ENCODE measurements around the gene NDUFAF5. TPM values are rescaled to one million over a fixed set of nuclear protein-coding genes. Genes with fewer than 3 reads are reported as not detected.

NDUFAF5 gene
- total RNA-seq, 4 donors from 2014 or later: 6.6 to 14.5 (median 10.4) TPM

DNA sequence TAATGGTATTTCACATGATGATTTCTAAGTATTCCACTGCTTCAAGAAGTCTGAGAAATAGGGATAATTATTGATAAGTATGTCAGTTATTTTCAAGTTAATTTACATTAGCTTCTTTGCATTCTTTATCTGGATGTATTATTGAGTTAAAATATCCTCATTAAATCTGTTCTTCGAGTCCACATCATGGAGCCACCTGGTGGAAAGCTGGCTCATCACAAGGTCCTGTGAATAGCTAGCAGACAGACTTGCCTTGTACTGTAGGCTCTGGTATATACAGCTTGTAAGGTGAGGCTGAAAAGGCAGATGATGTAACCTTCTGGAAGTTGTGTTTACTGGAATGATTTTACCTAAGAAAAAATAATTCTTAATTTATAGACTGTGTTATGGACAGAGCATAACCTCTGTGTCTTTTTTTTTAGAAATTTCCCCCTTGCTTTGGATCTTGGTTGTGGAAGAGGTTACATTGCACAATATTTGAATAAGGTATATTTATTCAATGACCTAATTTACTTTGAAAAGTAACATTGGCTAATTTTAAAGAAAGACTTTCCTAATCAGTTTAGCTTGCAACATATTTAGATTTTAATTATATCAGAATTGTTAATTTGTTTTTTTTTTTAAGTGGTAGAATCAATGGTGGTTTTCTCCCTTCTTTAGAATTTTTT lies 3.5 kb downstream of the NDUFAF5 start:
- WGBS, 2 donors: 4 to 5% methylated on average over 1 of the region's 1 CpG
- no peak for TF ChIP-seq POLR2A (IDR thresholded peaks at IDR 0.05)
- TF ChIP-seq, protein P1, sequence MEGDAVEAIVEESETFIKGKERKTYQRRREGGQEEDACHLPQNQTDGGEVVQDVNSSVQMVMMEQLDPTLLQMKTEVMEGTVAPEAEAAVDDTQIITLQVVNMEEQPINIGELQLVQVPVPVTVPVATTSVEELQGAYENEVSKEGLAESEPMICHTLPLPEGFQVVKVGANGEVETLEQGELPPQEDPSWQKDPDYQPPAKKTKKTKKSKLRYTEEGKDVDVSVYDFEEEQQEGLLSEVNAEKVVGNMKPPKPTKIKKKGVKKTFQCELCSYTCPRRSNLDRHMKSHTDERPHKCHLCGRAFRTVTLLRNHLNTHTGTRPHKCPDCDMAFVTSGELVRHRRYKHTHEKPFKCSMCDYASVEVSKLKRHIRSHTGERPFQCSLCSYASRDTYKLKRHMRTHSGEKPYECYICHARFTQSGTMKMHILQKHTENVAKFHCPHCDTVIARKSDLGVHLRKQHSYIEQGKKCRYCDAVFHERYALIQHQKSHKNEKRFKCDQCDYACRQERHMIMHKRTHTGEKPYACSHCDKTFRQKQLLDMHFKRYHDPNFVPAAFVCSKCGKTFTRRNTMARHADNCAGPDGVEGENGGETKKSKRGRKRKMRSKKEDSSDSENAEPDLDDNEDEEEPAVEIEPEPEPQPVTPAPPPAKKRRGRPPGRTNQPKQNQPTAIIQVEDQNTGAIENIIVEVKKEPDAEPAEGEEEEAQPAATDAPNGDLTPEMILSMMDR (IDR thresholded peaks at IDR 0.05): peak in 5 of 6 experiments; percentile 18 to 53 (median 36)
- H3K4me3 ChIP-seq: no peak overlapping the region
- no peaks in the 10 kb centered on the region for H3K27me3 ChIP-seq
- DNase-seq: no peak
- H3K36me3 ChIP-seq: peaks cover 3 to 58% (median 5%) of the 10 kb centered on the region in 3 donors
- peaks cover 13 to 38% (median 20%) of the 10 kb centered on the region in 3 donors for H3K4me1 ChIP-seq
- no peaks in the 10 kb centered on the region for H3K9me3 ChIP-seq
- intact Hi-C loops (cut with DNase I): no loop called here
- no peak overlapping the region for H3K27ac ChIP-seq

DNA sequence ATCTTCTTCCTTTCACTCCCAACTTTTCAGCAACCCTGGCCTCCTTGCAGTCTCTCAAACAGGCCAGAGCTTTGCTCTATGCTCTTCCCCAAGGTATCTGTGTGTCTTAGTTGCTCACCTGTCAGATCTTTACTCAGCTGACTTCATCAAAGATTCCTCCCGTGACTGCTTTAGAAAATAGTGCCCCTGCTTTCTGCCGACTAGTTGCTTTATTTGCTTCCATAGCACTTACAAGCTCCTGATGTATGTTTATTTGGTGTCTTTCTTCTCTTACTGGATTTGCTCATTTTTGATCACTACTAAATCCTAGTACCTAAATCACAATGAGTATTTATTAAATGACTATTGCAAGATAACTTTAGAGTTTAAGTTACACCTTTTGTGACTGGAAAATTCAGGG lies 5.9 kb downstream of the NDUFAF5 start:
- intact Hi-C loops (cut with DNase I): no loop called here
- Histone ChIP-seq H3K4me1 (peaks cover 8 to 23% (median 12%) of the 10 kb centered on the region in 3 donors), H3K27me3 (no peaks in the 10 kb centered on the region), H3K9me3 (no peaks in the 10 kb centered on the region), H3K36me3 (peaks cover 3 to 82% (median 15%) of the 10 kb centered on the region in 3 donors), H3K4me3 (no peak overlapping the region), H3K27ac (no peak overlapping the region)
- WGBS, 2 donors: 78 to 89% methylated on average over 2 of the region's 2 CpGs
- no peak for TF ChIP-seq POLR2A (IDR thresholded peaks at IDR 0.05)
- TF ChIP-seq, protein P1 (IDR thresholded peaks at IDR 0.05): no peak
- no peak for DNase-seq

DNA sequence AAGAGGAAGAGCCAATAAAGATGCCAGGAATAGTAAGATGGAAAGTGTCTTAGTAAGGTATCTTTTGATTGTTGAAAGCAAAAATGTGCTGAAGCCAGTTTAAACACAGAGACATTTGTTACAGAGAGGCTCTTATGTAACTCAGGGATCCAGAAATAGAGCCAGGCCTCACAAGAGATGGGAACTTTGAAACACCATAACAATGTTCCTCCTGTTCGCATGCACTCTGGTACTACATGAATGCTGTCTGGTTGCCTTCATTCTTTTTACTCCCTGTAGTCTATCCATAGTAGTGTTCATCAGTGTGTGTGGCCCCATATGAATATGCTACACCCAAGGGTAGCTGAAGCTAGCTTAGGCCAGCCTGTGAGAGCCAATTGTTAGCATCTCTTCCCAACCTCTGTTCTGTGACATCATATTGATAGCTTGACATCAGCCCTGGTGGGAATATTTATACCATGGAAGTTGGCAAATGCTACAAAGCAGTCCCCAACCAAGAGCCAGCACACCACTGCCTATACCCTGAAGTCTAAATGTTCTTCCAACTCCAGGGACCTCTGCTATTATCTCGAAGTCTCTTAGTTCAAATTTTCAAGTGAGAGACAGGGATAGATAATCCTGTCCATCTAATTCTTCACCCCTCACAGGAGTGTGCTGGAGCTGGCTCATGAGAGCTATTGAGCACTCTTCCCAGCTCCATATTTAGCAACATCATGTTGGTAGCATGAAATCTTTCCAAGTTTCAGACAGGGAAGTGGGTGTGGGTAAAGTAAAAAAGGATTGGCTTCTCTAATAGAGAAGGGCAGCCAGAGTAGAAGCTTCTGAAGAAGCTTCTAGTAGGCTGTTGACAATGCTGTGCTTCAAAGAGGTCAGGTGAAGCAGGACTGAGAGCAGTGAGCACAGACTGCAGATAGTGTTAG lies 7.0 kb downstream of the NDUFAF5 start:
- no peak for DNase-seq
- Histone ChIP-seq H3K36me3 (peaks cover 3 to 93% (median 19%) of the 10 kb centered on the region in 3 donors), H3K27ac (no peak overlapping the region), H3K4me3 (no peak overlapping the region), H3K9me3 (no peaks in the 10 kb centered on the region), H3K27me3 (no peaks in the 10 kb centered on the region), H3K4me1 (peaks cover 0 to 12% (median 2%) of the 10 kb centered on the region in 3 donors)
- WGBS, 2 donors: 93 to 96% methylated on average over 2 of the region's 2 CpGs
- no peak for TF ChIP-seq POLR2A (IDR thresholded peaks at IDR 0.05)
- TF ChIP-seq, protein P1 (IDR thresholded peaks at IDR 0.05): no peak
- intact Hi-C loops (cut with DNase I): no loop called here

DNA sequence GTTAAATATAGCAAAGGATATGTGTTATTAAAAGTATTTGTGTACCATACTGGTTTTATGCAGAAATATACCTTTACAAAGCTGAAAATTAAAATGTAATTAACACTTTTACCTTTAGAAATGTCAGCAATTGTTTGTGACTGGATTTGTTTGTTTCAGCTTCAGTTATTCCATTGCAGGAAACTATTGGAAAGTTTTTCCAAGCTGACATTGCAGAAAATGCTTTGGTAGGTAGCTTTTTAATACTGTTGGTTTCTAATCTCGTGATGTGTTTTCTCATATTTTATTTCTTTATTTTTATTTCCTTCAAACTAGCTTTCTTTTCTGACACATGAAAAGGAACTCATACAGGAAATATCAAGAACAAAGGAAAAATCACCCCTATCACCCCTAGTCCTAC lies 8.2 kb downstream of the NDUFAF5 start:
- Histone ChIP-seq H3K9me3 (no peaks in the 10 kb centered on the region), H3K27me3 (no peaks in the 10 kb centered on the region), H3K4me3 (no peak overlapping the region), H3K4me1 (peaks cover 0 to under 1% (median 0%) of the 10 kb centered on the region in 3 donors), H3K27ac (no peak overlapping the region), H3K36me3 (peaks cover 3 to 97% (median 24%) of the 10 kb centered on the region in 3 donors)
- intact Hi-C loops (cut with DNase I): no loop called here
- WGBS, 2 donors: 85 to 97% methylated on average over 1 of the region's 1 CpG
- DNase-seq: no peak
- TF ChIP-seq POLR2A (IDR thresholded peaks at IDR 0.05): no peak
- TF ChIP-seq, protein P1 (IDR thresholded peaks at IDR 0.05): no peak

DNA sequence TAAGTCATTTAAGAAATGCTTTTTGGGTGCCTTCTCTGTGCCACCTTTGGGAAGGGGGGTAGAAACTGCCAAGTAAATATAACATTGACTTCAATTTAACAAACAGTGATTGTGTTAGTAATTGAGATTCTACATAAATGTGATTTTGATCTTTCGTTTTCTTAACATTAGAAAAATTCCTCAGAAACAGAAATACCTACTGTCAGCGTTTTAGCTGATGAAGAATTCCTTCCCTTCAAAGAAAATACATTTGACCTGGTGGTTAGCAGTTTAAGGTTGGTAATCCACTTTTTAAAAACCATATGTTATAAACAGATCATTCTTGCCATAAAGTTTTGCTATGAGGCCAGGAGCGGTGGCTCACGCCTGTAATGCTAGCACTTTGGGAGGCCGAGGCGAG lies 9.8 kb downstream of the NDUFAF5 start:
- Histone ChIP-seq H3K9me3 (no peaks in the 10 kb centered on the region), H3K27me3 (no peaks in the 10 kb centered on the region), H3K27ac (no peak overlapping the region), H3K4me3 (no peak overlapping the region), H3K36me3 (peaks cover 3 to 99% (median 28%) of the 10 kb centered on the region in 3 donors), H3K4me1 (peaks cover 0 to 10% (median under 1%) of the 10 kb centered on the region in 3 donors)
- intact Hi-C loops (cut with DNase I): no loop called here
- WGBS, 2 donors: 94% methylated on average over 6 of the region's 6 CpGs
- no peak for DNase-seq
- TF ChIP-seq POLR2A (IDR thresholded peaks at IDR 0.05): no peak
- TF ChIP-seq, protein P1 (IDR thresholded peaks at IDR 0.05): no peak

Measured in esophagus squamous epithelium (tissue), 5 donors.